ENCODE results near the gene LIMD2.

The LIMD2 gene

GRCh38 chr17:63679214-63679613, 20.7 kb downstream of the LIMD2 start:
- DNase-seq = no peak

GRCh38 chr17:63676584-63676983, 23.3 kb downstream of the LIMD2 start:
- no peak for DNase-seq

GRCh38 chr17:63675607-63676546, 24.0 kb downstream of the LIMD2 start:
- peak in 1 of 2 experiments; percentile 21 for DNase-seq

- no peak for DNase-seq
Measured at GRCh38 chr17:63675231-63675606, 24.7 kb downstream of the LIMD2 start.

- no peak for DNase-seq
Measured at GRCh38 chr17:63672856-63673255, 27.1 kb downstream of the LIMD2 start.

- DNase-seq = peak; percentile 100
Measured at GRCh38 chr17:63665527-63666214, 34.3 kb downstream of the LIMD2 start.

- DNase-seq = no peak
Measured at GRCh38 chr17:63659850-63660249, 40.1 kb downstream of the LIMD2 start.

- DNase-seq = no peak
Measured at GRCh38 chr17:63658366-63658765, 41.6 kb downstream of the LIMD2 start.

GRCh38 chr17:63657786-63658185, 42.1 kb downstream of the LIMD2 start:
- DNase-seq = no peak

- DNase-seq = no peak
Measured at GRCh38 chr17:63653050-63653449, 46.9 kb downstream of the LIMD2 start.

- DNase-seq = no peak
Measured at GRCh38 chr17:63652106-63652505, 47.8 kb downstream of the LIMD2 start.

GRCh38 chr17:63649813-63650212, 50.1 kb downstream of the LIMD2 start:
- DNase-seq = peak; percentile 64 to 87

- DNase-seq = no peak
Measured at GRCh38 chr17:63647936-63648335, 52.0 kb downstream of the LIMD2 start.

- no peak for DNase-seq
Measured at GRCh38 chr17:63647065-63647725, 52.7 kb downstream of the LIMD2 start.

- DNase-seq = no peak
Measured at GRCh38 chr17:63646488-63646806, 53.5 kb downstream of the LIMD2 start.
